DMS114 treated with DMSO at 0.1 percent for 48 hours (cell line): ENCODE results near the gene UPK1B.
"Not testable (repeated sequence)": the region's sequence is repeated elsewhere in the genome, so short reads cannot be mapped to it uniquely, and the experiment has no call there.

Experiments used
- DNase-seq: peaks from one replicate; lab custom pipeline; 2025; ENCODE audit not compliant: unreplicated experiment; lab: John Stamatoyannopoulos, UW

The UPK1B gene

GRCh38 chr3:119221779-119222320 lies 48.5 kb downstream of the UPK1B start:
- DNase-seq: no peak

GRCh38 chr3:119222391-119222790 lies 49.0 kb downstream of the UPK1B start:
- no peak for DNase-seq

GRCh38 chr3:119223511-119223910 lies 50.1 kb downstream of the UPK1B start:
- no peak for DNase-seq

- no peak for DNase-seq
Measured at GRCh38 chr3:119225121-119225520, 51.7 kb downstream of the UPK1B start.

DNA sequence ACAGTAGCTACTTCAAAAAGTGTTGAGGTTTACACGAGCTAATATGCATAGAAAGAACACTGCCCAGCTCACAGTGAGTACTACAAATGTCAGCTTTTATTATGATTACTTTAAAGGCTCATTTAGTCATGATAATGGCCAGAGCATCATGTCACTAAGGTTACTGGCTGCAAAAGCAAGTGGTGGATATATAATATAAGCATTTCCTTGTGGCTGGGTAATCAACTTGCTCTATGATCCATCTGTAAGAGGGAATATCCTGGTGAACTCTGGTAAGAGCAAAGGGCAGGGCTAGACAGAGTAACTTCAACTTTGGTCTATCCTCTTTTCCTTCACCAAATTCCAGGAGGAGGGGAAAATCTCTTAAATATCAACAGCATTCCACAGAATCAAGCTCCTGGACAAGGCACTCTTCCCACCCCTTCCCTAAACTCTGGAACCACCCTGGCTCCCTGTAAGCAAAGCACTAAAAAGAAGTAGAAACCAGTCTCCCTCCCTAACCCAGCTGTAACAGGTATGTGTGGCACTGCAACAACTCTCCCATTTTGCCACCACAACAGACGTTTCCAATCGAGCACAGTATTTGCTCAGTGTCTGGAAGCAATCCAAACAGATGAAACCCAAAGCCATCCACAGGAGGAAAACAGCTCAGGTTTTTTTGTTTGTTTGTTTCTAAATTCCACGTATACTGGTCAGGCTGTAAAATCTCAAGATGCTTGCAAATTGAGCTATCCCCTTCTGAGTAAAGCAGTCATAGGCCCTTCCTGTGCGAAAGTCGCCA lies 53.9 kb downstream of the UPK1B start:
- DNase-seq: no peak

GRCh38 chr3:119228373-119229145 lies 55.2 kb downstream of the UPK1B start:
- no peak for DNase-seq

GRCh38 chr3:119229190-119229589 lies 55.8 kb downstream of the UPK1B start:
- DNase-seq: no peak

GRCh38 chr3:119230071-119230470 lies 56.7 kb downstream of the UPK1B start:
- DNase-seq: no peak

GRCh38 chr3:119230745-119231144 lies 57.3 kb downstream of the UPK1B start:
- no peak for DNase-seq

DNA sequence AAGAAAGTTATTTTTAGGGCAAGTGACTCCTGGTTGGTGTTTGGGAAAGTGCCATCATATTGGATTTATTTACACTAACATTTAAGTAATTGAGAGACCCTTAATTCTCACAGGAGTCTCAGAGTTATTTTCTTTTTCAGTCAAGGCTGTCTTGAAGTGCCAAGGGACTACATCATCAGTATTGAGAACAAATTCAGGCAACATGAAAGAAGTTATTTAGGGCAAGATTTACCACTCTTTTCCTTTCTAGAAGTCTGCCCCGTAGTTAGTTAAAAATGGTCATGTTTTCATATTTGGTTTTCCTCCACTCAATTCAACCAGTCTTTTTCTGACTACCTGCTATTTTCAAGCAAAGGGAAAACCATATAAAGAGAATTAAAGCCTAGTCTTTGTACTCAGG lies 61.2 kb downstream of the UPK1B start:
- no peak for DNase-seq

DNA sequence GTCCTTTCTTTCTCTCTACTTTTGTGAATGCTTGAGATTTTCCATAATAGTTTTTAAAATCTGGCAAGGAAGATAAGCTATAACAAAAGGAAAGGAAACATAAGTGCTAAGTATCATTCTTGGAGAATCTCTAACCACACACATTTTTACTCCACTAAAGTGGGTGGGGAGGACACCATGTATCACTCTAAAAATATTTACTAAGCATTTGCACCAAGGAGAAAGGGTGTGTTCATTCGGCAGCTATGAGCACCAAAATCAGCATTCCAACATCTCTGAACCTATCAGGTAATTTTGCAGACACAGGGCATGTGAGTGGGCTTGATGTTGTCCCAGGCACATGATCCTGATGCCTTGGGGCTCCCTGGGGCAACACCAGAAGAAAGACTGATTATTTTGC lies 61.8 kb downstream of the UPK1B start:
- DNase-seq: no peak

- DNase-seq: no peak
Measured at GRCh38 chr3:119236756-119237155, 63.4 kb downstream of the UPK1B start.

DNA sequence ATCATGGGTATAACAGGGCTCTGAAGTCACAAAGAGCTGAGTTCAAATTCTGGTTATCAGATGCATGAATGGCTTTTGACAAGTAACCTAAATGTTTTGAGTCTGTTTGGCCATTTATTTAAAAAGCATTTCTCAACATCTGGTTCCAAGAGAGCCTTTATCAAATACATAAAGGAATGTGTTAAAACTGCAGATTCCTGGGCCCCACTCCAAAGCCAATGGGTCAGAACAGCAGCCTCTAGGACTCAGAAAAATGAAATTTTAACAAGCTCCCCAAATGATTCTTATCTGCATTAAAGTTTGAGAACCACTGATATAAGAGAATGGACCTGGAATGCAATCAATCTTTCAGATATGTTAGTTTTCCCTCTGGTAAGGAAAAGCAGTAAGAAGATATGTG lies 63.9 kb downstream of the UPK1B start:
- DNase-seq: no peak

DNA sequence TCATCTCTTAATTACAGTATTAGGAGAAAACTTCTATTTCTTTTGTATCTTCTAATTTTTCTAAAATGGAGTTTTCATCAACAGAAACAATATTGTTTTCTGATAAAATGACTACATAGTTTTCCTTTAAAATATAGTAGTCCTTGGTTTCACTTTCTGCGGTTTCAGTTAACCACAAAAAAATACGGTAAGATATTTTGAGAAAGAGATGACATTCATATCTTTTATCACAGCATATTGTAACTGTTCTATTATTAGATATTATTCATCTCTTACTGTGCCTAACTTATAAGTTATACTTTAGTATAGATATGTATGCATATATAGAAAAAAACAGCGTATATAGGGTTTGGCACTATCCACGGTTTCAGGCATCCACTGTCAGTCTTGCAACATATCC lies 65.0 kb downstream of the UPK1B start:
- DNase-seq: no peak

- DNase-seq: no peak
Measured at GRCh38 chr3:119239206-119239820, 65.9 kb downstream of the UPK1B start.

- DNase-seq: no peak
Measured at GRCh38 chr3:119240101-119240590, 66.7 kb downstream of the UPK1B start.

GRCh38 chr3:119240591-119241434 lies 67.4 kb downstream of the UPK1B start, which contains the start of gene B4GALT4:
B4GALT4 (minus strand) TSS chr3:119240878; CDS start chr3:119230099, 10,779 bp downstream.
- DNase-seq: peak; percentile 59

- not testable (repeated sequence) for DNase-seq
Measured at GRCh38 chr3:119242387-119243057, 69.1 kb downstream of the UPK1B start.

DNA sequence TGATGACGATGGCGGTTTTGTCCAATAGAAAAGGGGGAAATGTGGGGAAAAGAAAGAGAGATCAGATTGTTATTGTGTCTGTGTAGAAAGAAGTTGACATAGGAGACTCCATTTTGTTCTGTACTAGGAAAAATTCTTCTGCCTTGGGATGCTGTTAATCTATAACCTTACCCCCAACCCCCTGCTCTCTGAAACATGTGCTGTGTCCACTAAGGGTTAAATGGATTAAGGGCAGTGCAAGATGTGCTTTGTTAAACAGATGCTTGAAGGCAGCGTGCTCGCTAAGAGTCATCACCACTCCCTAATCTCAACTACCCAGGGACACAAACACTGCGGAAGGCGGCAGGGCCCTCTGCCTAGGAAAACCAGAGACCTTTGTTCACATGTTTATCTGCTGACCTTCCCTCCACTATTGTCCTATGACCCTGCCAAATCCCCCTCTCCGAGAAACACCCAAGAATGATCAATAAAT lies 69.7 kb downstream of the UPK1B start:
- not testable (repeated sequence) for DNase-seq

- no peak for DNase-seq
Measured at GRCh38 chr3:119243712-119244111, 70.3 kb downstream of the UPK1B start.
